Cardiac fibroblast (primary cell): Measurements from ENCODE around the gene FRMD4A.
"Not testable (repeated sequence)": the region's sequence is repeated elsewhere in the genome, so short reads cannot be mapped to it uniquely, and the experiment has no call there.

Experiments
- DNase-seq, 2 donors: peaks; one replicate each; pipeline versions ENCODE4 v3.0.0 to v3.0.0-alpha.2; 2010; ENCODE audit warnings: low read depth in 2 of 2
- H3K4me3 ChIP-seq, 2 donors: replicated peaks in 1 of 2; 1 replicate in 1 of 2; 2 replicates in 1 of 2; pipeline ENCODE4 v1.5.1; 2011; ENCODE audit warnings: low read depth in 2 of 2, low read length in 2 of 2, mild to moderate bottlenecking in 2 of 2, moderate library complexity in 1 of 2
- CTCF ChIP-seq: IDR thresholded peaks from one replicate; pipeline ENCODE4 v1.5.1; 2011; ENCODE audit warnings: low read depth, mild to moderate bottlenecking, low read length, inconsistent platforms

The FRMD4A gene

DNA sequence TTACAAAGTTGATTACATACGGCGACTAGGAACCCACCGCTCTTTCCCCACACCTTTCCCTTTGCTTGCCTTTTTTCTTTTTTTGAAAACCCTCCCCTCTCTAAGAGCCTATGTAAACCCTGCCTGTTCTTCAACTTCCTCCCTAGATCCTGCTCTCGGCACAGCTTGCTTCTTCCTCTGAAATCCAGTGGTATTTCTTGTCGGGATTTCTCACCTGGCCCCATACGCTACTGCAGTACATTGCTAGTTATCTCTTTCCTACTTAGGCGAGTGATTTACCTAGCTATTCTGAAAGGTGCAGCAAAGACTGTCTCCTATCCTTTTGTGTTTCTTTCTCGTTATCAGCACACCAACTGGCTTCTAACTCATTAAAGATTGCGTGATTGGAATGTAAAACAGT is 372.9 kb downstream of the FRMD4A start:
- no peak overlapping the region for H3K4me3 ChIP-seq
- no peak for DNase-seq
- no peak for TF ChIP-seq CTCF

DNA sequence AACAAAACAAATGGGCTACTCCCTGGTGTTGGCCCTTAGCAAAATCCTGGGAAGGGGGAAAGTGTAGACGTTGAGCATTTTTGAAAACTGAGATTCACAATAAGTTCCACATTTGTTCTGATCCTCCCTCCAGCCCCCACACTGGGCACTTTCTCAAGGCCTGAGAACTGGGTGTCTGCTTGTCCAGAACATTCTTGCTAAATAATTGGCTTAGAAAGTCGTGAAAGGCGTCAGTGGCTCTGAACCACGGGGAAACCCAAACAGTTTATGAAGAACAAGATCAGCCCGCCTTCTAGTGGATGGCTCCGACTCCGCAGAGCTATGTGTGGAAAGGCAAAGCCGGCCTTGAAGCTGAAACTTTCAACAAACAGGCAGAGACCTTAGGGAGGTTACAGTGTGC is 373.9 kb downstream of the FRMD4A start:
- peak; percentile 69 to 92 for DNase-seq
- TF ChIP-seq CTCF: peak; percentile 74
- no peak overlapping the region for H3K4me3 ChIP-seq

GRCh38 chr10:13955409-13956068 is 375.2 kb downstream of the FRMD4A start:
- TF ChIP-seq CTCF: no peak
- H3K4me3 ChIP-seq: no peak overlapping the region
- DNase-seq: no peak

DNA sequence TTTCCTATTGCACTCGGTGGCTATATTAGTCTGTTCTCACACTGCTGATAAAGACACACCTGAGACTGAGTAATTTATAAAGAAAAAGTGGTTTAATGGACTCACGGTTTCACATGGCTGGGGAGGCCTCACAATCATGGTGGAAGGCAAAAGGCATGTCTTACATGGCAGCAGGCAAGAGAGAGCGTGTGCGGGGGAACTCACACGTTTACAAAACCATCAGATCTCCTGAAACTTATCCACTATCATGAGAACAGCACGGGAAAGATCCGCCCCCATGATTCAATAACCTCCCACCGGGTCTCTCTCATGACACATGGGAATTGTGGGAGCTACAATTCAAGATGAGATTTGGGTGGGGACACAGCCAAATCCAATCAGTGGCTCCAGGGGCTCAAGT is 376.5 kb downstream of the FRMD4A start:
- not testable (repeated sequence) for H3K4me3 ChIP-seq, DNase-seq

GRCh38 chr10:13953371-13953770 is 377.4 kb downstream of the FRMD4A start:
- peak in 1 of 2 donors; percentile 74 for DNase-seq
- no peak overlapping the region for H3K4me3 ChIP-seq
- TF ChIP-seq CTCF: no peak

- no peak overlapping the region for H3K4me3 ChIP-seq
- no peak for TF ChIP-seq CTCF
- DNase-seq: peak in 1 of 2 donors; percentile 21
These were observed 380.2 kb downstream of the FRMD4A start for GRCh38 chr10:13950543-13950939.

GRCh38 chr10:13949844-13950542 is 380.7 kb downstream of the FRMD4A start:
- peak; percentile 67 to 92 for DNase-seq
- no peak overlapping the region for H3K4me3 ChIP-seq
- TF ChIP-seq CTCF: no peak
